COLO829 (cell line): ENCODE results near the gene GALNT15.

ENCODE experiments used
- DNase-seq: peaks from one replicate; pipeline ENCODE4 v3.0.0; 2012; ENCODE audit warnings: low spot score

Gene GALNT15

DNA sequence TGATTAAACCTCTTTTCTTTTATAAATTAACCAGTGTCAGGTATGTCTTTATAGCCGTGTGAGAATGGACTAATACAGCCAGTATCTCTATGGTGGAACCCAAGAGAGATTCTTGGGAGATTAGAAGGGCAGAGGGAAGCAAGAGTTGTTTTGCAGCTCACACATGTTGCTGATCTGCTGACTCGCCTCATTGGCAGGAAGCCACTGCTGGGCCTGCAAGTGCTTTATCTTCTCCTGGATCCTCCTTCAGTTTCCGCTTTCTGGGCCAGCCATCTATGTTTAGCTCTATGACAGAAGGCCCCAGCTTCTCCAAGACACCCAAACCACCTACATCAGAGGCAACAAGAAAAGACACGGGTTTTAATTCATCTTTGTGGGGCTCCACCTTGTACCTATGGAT lies 23.4 kb upstream of the GALNT15 start:
- DNase-seq: no peak

GRCh38 chr3:16168211-16168610 lies 6.3 kb upstream of the GALNT15 start:
- no peak for DNase-seq

DNA sequence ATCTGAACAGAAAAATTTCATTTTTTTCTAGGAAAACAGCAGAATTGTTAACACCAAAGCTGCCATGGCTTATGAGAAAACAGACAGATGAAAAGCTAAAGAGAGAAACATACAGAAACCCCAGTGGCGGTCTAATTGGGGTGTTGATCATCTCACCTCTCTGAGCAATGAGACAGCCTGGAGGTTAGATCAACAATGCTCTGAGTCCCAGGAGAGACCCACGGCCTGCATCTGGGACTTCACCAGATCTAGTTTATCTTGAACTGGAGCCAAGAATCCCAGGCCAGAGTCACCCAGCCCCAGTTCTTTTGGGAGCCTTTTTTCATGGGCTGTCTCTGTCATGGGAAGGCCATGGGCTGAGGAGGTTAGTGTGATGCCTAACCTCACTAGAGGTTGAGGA lies 3.5 kb upstream of the GALNT15 start:
- DNase-seq: no peak

DNA sequence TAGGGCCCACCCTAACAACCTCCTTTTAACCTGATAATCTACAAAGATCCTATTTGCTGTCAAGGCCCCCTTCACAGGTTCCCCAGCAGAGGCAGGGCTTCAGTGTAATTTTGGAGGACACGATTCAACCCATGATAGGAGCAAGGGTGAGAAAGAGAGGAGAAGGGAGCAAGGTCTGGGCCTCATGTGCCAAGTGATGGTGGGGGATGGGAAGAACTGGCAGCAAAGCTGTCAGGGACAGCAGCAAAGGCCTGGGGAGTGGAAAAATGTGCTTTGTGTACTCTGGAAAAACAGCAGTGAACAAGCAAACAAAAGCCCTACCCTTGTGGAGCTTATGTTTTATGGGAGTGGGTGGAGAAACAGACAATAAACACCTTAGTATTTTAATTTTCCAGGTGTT lies 2.7 kb upstream of the GALNT15 start:
- DNase-seq: no peak

- DNase-seq: no peak
Observed at GRCh38 chr3:16173283-16174025, 1.0 kb upstream of the GALNT15 start.

GRCh38 chr3:16174026-16174355 lies 489 bp upstream of the GALNT15 start:
- DNase-seq: no peak

GRCh38 chr3:16174976-16175901 lies 759 bp downstream of the GALNT15 start:
- no peak for DNase-seq

DNA sequence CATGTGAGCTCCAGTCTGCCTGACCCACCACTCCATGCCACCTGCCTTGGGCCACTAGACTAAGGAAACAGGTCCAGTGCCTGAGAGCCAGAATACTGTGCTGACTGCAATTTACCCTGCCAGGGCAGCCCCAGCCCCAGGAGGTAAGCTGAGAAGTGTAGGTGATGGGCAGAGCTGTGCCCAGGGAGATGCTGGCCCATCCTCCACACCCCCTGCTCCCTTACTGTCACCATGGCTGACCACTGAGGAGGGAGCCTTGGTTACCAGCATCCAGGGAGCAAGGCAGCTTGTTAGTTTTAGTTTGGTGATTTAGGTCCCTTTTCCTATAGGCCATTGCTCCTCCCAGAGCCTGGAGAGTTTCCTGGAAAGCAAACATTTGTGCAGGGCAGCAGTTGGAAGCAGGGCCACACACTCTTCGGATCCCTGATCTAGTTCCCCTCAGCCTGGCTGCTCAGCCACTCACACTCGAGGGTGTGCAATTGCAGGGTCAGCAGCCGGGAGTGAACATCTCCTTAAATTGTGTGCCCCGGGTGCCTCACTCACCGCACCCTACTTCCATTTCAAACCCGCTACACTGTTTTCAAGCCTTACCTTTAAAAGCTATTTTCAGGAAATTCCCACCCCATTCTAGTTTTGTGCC lies 2.0 kb downstream of the GALNT15 start:
- DNase-seq: no peak

- no peak for DNase-seq
Observed at GRCh38 chr3:16177382-16177781, 2.9 kb downstream of the GALNT15 start.

DNA sequence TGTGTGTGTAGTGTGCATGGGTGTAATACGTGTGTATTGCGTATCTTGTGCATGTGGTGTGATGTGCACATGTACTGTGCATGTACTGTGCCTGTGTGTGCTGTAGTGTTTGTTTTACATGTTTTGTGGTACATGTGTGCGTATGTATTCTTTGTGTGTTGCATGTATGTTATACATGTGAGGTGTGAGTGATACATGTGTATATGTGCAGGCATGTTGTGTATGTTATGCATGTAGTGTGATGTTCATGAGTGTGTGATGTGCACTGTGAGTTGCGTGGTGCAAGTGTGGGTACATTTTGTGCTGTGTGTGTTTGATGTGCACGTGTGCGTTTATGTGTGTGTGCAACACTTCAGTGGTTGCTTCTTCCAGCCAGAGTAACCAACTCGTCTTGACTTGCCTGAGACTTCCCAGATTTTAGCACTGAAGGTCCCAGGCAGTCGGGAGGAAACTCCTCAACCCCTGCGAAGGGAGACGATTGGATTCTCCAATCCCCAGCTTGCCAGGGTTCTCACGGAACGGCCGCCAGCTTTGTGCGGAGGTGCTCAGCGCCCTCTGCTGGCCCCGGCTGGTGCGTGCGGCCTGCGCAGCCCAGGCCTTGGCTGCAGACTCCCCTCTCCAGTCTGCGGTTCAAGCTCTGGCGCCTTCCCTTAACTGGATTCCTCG lies 3.6 kb downstream of the GALNT15 start:
- peak; percentile 39 for DNase-seq

DNA sequence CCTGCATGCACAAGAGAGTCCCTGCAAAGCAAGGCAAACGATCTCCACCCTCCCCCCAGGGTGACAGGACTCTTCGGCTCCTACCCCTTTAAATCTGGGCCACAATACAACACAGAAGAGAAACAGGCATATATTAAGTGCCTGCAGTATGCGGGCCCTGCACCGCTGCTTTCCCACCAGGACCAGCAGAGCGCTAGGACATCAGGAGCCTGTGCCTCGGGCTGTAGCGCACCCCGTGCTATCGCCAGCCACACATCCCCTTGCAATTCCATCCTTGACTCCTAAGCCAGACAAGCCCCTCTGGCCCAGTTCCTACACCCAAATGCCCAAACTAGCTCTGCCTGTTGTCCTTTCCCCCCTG lies 4.1 kb downstream of the GALNT15 start:
- DNase-seq: no peak

DNA sequence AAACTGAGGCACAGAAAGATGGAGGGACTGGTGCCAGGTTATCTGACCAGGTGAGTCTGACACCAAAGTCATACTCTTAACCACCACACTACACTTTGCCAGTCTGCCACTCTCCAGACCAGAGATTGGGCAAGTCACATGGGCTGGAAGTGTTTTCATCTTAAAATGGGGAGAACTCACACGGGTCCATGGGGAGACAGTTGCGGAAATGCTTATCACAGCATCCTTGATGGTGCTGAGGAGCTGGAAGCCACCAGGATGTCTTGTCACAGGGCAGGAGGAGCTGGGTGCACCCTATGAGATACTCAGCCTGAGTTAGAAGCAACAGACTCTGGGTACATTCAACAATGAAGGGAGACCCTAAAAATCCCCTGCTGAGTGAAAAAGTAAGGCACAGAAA lies 4.8 kb downstream of the GALNT15 start:
- DNase-seq: no peak

DNA sequence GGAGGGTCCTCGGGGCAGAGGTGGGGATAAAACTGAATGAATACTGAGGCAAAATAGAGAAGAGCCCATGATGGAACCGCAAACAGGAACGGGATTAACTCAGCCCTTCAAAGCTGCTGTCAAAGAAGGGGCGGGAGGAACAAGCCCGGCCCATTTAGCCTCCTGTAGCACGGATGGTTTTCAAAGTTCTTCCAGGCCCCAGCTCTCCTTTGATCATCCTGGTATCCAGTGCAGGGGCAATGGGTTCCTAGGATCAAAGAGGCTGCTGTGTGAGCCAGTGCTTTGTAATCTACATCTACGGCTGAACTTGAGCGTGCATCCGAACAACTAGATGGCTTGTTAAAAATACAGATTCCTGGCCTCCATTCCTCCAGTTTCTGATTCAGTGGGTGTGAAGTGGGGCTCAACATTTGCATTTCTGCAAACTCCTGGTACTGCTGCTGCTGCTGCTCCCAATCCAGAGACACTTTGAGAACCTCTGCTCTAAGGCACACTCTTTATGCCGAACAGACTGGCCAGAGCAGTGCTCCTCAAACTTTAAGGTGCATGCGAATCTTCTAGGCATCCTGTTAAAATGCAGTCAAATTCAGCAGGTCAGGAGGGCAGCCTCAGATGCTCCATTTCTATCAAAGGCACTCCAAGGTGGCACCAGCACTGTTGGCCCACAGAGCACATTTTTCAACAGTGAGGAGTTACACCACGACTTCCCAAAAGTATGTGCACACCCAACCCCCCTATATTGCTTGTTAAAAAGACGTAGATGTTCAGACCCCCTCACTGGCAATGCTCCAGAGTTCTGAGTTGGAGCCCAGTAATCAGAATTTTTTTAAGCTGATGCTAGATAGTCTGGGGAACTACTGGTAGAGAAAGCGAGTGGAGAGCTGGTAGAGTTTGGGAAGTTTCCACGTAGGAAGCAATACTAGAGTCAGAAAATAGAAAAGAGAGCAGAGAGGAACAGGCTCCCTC lies 5.6 kb downstream of the GALNT15 start:
- DNase-seq: no peak

- DNase-seq: no peak
Observed at GRCh38 chr3:16180737-16181134, 6.3 kb downstream of the GALNT15 start.

DNA sequence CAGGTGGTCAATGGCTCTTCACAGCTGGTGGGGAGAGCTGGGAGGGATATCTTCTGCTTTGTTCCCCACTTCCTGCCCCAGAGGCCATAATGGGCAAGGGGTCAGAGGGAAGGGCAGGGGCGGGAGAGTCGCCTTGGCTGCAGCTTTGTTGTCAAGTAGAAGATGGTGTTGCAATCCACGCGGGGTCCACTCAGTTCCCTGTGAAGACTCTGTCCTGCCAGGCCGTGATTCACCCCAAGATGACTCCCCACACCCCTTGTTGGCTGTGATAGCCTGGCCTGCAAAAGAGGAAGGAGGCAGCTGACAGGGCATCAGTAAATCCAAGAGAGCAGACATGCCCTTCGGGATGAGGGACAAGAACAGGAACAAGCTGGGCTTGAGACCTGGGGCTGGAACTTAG lies 6.9 kb downstream of the GALNT15 start:
- no peak for DNase-seq

DNA sequence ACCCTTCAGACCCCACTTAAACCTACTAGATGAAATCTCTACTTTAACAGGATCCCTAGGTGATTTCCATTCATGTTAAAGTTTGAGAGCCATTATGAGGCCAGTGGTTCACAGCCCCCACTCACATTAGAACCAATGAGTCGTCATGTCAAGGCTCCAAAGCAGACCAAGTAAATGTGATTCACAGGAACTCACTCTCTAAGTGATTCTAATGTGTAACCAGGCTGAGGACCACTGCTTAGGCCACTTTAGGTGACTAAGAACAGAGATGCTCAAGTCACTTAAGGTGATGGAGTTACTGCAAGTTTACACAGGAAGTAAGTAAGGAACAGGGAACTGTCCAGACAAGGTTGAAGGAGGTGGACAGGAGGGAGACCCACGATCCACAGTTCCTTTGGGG lies 7.7 kb downstream of the GALNT15 start:
- DNase-seq: no peak

DNA sequence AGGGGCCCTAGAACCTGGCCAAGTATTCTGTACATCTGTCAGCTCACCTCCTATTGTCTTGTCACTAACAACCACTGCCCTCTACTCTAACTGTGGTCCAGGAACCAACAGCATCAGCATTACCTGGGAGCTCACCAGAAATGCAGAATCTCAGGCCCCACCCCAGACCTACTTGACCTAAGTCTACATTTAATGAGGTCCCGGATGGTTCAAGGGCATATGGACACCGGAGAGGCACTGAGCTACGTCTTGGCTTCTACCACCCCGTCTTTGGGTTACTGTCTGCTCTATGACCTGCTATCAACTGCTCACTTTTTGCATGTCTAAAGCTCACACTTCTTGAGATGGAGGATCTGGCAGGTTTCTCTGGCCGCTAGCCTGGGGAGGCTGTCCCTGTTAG lies 8.1 kb downstream of the GALNT15 start:
- DNase-seq: no peak

DNA sequence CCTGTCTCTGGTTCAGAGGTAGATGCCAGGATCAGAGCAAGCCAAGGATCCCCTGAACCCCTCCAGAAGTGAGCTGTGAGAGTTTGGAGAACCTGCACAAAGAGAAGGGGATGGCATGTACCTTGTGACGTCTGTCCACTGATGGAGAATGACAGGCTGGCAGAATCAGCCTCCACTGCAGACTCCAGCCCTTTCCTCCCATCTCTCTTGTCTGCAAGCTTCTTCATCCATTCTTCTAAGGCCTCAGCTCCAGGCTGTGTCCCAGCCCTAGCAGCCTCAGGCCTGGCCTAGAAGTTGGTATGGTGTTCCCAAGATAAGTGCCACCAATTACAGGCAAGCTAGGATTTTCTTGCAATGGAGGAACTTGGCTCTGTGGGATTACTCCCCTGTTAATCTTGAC lies 8.6 kb downstream of the GALNT15 start:
- DNase-seq: no peak

- DNase-seq: no peak
Observed at GRCh38 chr3:16183601-16184270, 9.3 kb downstream of the GALNT15 start.

GRCh38 chr3:16186086-16186485 lies 11.6 kb downstream of the GALNT15 start:
- DNase-seq: no peak

DNA sequence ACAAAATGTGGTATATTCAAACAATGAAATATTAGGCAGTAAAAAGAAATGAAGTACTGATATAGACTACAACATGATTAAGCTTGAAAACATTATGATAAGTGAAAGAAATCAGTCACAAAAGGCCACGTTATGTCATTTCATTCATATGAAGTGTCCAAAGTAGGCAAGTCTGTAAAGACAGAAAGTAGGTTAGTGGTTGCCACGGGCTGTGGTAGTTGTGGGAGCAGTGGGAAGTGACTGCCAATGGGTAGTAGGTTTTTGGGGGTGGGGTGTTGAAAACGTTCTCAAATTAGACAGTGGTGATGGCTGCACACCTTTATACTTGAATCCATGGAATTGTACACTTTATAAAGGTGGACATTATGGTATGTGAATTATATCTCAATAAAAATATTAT lies 12.1 kb downstream of the GALNT15 start:
- no peak for DNase-seq
